ENCODE data around the gene PRR19. TPM values are rescaled to one million over a fixed set of nuclear protein-coding genes. Genes with fewer than 3 reads are reported as not detected.
A peak's percentile ranks its signal among the peaks of the same experiment; 100 is the strongest.

The PRR19 gene
- total and polyA plus RNA-seq, 8 donors, result 0.68 to 0.98 TPM; not detected in 6

DNA sequence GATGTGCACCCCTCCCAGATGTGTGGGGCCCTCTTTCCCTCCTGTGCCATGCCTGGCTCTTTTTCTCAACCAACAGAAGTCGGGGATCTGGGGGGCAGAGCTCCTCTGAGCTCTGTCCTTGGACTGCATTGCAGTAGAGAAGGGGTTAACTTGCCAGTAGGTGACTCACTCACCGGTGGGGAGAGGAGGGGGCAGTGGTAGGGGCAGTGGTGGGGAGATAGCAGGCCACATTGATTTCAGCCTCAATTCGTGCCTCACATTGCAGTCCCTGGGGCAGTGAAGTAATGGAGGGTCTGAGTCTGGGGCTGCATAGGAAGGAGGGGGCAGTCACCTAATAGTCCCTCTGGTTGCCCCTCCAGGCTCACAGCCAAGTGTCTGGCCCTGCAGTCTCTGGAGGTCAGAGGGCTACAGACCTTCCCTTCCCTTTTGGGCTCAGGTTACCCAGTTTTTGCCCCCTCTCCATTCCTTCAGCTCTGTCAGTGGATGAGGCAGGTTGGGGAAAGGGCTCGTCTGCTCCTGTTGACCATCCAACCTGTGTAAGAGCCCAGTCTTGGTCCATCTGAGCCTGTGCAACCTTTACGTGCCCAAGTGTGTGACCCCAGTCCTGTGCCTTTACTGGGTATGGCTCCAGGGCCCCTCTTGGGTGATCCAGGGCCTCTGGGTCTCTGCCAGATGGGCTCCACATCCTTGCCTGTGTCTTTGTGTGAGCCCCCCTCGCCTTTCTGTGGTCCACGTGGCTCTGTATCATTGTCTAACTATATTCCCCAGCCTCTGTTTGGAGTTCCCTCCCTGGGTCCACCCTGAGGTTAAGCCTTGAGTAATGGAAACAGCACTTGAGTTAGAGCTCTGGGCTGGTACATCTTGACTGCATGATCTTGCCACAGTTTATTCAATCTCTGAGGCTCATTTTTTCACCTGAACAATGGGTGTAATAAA is 19.8 kb upstream of the PRR19 start:
- TF ChIP-seq POLR2AphosphoS5 (IDR thresholded peaks at IDR 0.05) (no peak), POLR2A (IDR thresholded peaks at IDR 0.05) (no peak), EP300 (IDR thresholded peaks at IDR 0.05) (no peak)
- TF ChIP-seq, protein P1, sequence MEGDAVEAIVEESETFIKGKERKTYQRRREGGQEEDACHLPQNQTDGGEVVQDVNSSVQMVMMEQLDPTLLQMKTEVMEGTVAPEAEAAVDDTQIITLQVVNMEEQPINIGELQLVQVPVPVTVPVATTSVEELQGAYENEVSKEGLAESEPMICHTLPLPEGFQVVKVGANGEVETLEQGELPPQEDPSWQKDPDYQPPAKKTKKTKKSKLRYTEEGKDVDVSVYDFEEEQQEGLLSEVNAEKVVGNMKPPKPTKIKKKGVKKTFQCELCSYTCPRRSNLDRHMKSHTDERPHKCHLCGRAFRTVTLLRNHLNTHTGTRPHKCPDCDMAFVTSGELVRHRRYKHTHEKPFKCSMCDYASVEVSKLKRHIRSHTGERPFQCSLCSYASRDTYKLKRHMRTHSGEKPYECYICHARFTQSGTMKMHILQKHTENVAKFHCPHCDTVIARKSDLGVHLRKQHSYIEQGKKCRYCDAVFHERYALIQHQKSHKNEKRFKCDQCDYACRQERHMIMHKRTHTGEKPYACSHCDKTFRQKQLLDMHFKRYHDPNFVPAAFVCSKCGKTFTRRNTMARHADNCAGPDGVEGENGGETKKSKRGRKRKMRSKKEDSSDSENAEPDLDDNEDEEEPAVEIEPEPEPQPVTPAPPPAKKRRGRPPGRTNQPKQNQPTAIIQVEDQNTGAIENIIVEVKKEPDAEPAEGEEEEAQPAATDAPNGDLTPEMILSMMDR (IDR thresholded peaks at IDR 0.05), result no peak
- Histone ChIP-seq H3K4me1 (peaks cover 76 to 92% (median 88%) of the 10 kb centered on the region in 4 donors), H3K27me3 (no peaks in the 10 kb centered on the region), H3K4me3 (peak overlapping the region; percentile 71 to 91 (median 82)), H3K36me3 (peaks cover 3 to 6% (median 5%) of the 10 kb centered on the region in 4 donors), H3K27ac (peak overlapping the region; percentile 93 to 100 (median 95)), H3K9me3 (no peaks in the 10 kb centered on the region)
- WGBS, 5 donors, result 16 to 25% (median 22%) methylated on average over 7 of the region's 7 CpGs
- intact Hi-C loops (cut with DNase I; ENCODE audit: low total_unique reads), result no loop called here
- peak in 1 of 2 donors; percentile 78 for DNase-seq

DNA sequence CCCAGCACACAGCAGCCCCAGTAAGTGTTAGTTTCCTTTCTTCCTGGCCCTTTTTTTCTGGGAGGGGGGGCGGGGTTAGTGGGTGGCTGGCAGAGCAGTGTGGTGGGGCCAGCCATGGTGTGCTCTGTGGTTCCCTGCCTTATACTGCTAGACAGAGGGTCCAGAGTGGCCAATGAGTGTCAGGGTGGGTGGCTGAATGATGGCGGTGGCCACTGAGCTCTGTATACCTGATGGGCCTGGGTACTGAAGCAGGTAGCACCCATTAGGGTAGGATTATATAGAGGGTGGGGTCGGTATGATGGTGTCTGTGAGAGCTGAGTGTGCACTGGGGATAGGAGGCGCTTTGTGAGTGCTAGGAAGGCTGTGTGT is 19.1 kb upstream of the PRR19 start:
- 19 to 47% (median 38%) methylated on average over 3 to 4 of the region's 4 CpGs for WGBS, 5 donors
- no peaks in the 10 kb centered on the region for H3K9me3 ChIP-seq
- H3K36me3 ChIP-seq, result peaks cover 10 to 13% (median 12%) of the 10 kb centered on the region in 4 donors
- H3K27ac ChIP-seq, result peak overlapping the region; percentile 94 to 100 (median 95)
- TF ChIP-seq EP300 (IDR thresholded peaks at IDR 0.05) (no peak), POLR2AphosphoS5 (IDR thresholded peaks at IDR 0.05) (no peak), POLR2A (IDR thresholded peaks at IDR 0.05) (no peak)
- TF ChIP-seq, protein P1 (IDR thresholded peaks at IDR 0.05), result no peak
- DNase-seq, result no peak
- intact Hi-C loops (cut with DNase I; ENCODE audit: low total_unique reads), result no loop called here
- no peaks in the 10 kb centered on the region for H3K27me3 ChIP-seq
- peaks cover 68 to 92% (median 83%) of the 10 kb centered on the region in 4 donors for H3K4me1 ChIP-seq
- H3K4me3 ChIP-seq, result peak overlapping the region; percentile 53 to 71 (median 66)

DNA sequence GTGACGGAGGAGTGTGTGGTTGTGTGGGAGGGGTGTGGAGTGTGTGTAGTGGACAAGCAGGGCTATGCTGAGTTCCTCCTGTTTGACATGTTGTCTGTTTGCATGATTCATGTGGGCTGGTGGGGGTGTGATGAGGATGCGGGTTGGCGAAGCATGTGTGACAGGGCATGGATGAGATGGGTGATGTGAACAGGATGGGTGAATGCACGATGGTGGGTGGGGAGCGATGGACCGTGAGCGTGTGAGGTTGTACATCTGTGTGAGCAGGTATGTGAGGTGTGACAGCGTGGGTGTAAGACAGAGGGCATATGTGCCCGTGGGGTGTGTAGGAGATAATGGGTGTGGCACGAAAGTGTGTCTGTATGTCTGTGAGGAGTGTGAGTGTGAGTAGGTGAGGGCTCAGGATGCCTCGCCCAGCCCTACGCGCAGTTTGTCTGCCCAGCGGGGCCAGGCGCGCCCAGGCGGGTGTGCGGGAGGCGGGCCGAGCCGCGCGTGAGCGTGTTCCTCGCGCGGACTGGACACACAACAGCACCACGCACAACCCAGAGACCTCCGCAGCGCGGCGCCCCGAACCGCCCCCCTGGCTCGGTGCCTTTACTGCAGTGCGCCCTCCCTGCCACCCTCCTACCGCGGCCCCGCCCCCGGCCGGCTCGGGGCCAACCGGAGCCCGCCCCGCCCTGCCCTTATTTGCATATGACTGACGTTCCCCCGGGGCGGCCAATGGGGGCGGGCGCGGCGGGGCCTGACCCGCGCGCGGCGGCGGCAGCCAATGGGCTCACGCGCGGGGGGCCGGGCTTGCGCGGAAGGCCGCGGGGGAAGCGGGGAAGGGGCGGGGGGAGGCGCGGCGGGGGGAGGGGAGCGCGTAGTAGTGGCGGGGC is 18.5 kb upstream of the PRR19 start:
- TF ChIP-seq, protein P1 (IDR thresholded peaks at IDR 0.05), result no peak
- TF ChIP-seq POLR2A (IDR thresholded peaks at IDR 0.05) (no peak), POLR2AphosphoS5 (IDR thresholded peaks at IDR 0.05) (peak in 2 of 3 donors; percentile 34 to 60), EP300 (IDR thresholded peaks at IDR 0.05) (no peak)
- Histone ChIP-seq H3K4me3 (peak overlapping the region; percentile 53 to 71 (median 66)), H3K4me1 (peaks cover 62 to 87% (median 76%) of the 10 kb centered on the region in 4 donors), H3K9me3 (no peaks in the 10 kb centered on the region), H3K36me3 (peaks cover 16 to 19% (median 18%) of the 10 kb centered on the region in 4 donors), H3K27ac (peak overlapping the region; percentile 94 to 100 (median 97)), H3K27me3 (no peaks in the 10 kb centered on the region)
- WGBS, 5 donors, result 1 to 4% (median 3%) methylated on average over 19 to 70 of the region's 74 CpGs
- peak; percentile 98 to 99 for DNase-seq
- intact Hi-C loops (cut with DNase I; ENCODE audit: low total_unique reads), result no loop called here

DNA sequence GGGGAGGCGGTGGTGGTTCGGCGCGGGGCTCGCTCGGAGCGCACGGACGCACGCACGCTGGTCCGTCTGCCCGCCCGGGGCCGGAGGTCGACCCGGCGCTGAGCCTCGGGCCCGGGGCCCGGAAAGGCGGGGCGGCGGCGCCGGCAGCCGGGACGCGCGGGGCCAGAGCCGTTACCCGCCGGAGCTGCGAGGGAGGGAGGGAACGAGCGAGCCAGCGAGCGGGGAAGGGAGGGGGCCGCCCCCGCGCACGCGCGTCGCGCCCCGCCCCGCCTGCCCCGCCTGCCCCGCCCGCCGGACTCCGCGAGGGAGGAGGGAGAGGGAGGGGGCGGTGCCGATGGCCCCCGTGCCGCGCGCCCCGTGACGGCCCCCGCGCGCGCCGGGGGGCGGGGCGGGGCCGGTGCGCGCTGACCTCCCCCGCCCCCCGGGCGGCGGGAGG is 17.8 kb upstream of the PRR19 start:
- Histone ChIP-seq H3K4me1 (peaks cover 56 to 80% (median 70%) of the 10 kb centered on the region in 4 donors), H3K4me3 (peak overlapping the region; percentile 64 to 71 (median 69)), H3K36me3 (peaks cover 23 to 25% (median 25%) of the 10 kb centered on the region in 4 donors), H3K9me3 (no peaks in the 10 kb centered on the region), H3K27me3 (no peaks in the 10 kb centered on the region), H3K27ac (peak overlapping the region; percentile 94 to 100 (median 97))
- 0 to 2% methylated on average over 30 to 56 of the region's 76 CpGs; no CpG with 5 or more reads in 3 of the 5 donors for WGBS, 5 donors
- peak; percentile 87 to 94 for DNase-seq
- no peak for TF ChIP-seq POLR2A (IDR thresholded peaks at IDR 0.05)
- TF ChIP-seq, protein P1 (IDR thresholded peaks at IDR 0.05), result no peak
- no peak for TF ChIP-seq EP300 (IDR thresholded peaks at IDR 0.05)
- no peak for TF ChIP-seq POLR2AphosphoS5 (IDR thresholded peaks at IDR 0.05)
- intact Hi-C loops (cut with DNase I; ENCODE audit: low total_unique reads), result no loop called here

Measured in stomach (tissue), 9 donors.